Kidney (tissue), 14 donors: ENCODE measurements around the gene FIGLA. TPM values are rescaled to one million over a fixed set of nuclear protein-coding genes. Genes with fewer than 3 reads are reported as not detected.

Source experiments
- DNase-seq, 5 donors: peaks; one replicate each; pipeline ENCODE4 v3.0.0-alpha.2; 2013 to 2020
- FAIRE-seq: peaks from 2 replicates; lab custom pipeline; 2012; peaks lifted over from hg19 to GRCh38; lab: Jason Lieb, UNC
- H3K27ac ChIP-seq, 2 donors: one replicate each; pipeline ENCODE4 v1.7.0; 2013; ENCODE audit warnings: low read depth in 2 of 2, low read length in 2 of 2, inconsistent platforms in 1 of 2
- H3K27me3 ChIP-seq: one replicate; pipeline ENCODE4 v1.7.1; 2013; ENCODE audit warnings: low read length, inconsistent platforms; ENCODE audit not compliant: control insufficient read depth, insufficient read depth
- H3K36me3 ChIP-seq, 3 donors: one replicate each; pipeline versions ENCODE4 v1.7.0 to v1.7.1; 2013; ENCODE audit warnings: low read length in 3 of 3, control low read depth in 1 of 3, inconsistent platforms in 1 of 3; ENCODE audit not compliant: insufficient read depth in 3 of 3, control insufficient read depth in 2 of 3
- H3K4me1 ChIP-seq, 3 donors: one replicate each; pipeline versions ENCODE4 v1.7.0 to v1.7.1; 2013; ENCODE audit warnings: low read length in 3 of 3, inconsistent platforms in 1 of 3, low read depth in 1 of 3; ENCODE audit not compliant: control insufficient read depth in 2 of 3, insufficient read depth in 2 of 3
- H3K4me3 ChIP-seq, 3 donors: one replicate each; pipeline versions ENCODE4 v1.7.0 to v1.8.1; 2013; ENCODE audit warnings: low read length in 3 of 3, control low read depth in 1 of 3, inconsistent platforms in 1 of 3
- H3K9ac ChIP-seq, 3 donors: one replicate each; pipeline versions ENCODE4 v1.7.0 to v1.7.1; 2013; ENCODE audit warnings: low read length in 3 of 3, control low read depth in 1 of 3, inconsistent platforms in 1 of 3
- H3K9me3 ChIP-seq, 3 donors: one replicate each; pipeline versions ENCODE4 v1.7.0 to v1.7.1; 2013; ENCODE audit warnings: low read length in 3 of 3, control low read depth in 1 of 3, inconsistent platforms in 1 of 3; ENCODE audit not compliant: control insufficient read depth in 2 of 3, insufficient read depth in 1 of 3
- intact Hi-C: fragments of 100-400 bp; cut with DNase I; formaldehyde crosslinking; loops from one replicate; pipeline ENCODE4 v1.11.1; 2022
- polyA plus RNA-seq: library from polyadenylated mRNA; stranded (reverse); fragments of 350-450 nt; fragmentation: Illumina TruSeq; extraction: RNeasy Lipid Tissue Mini Kit (QIAGEN cat#74804); gene quantifications from one replicate; pipeline ENCODE4 v1.2.3, GENCODE V29; 2014; ENCODE audit warnings: low read depth, low replicate concordance; ENCODE audit not compliant: insufficient read depth
- total RNA-seq: library from RNA; stranded (reverse); fragmentation: NEBNext Ultra II Directional; extraction: Animal tissue kit (Norgen Biotek cat#: 25700); gene quantifications from one replicate; pipeline ENCODE4 v1.2.1, GENCODE V29; 2021
- TF ChIP-seq, protein P1 (sequence below): IDR thresholded peaks from 3 replicates; pipeline ENCODE4 v1.5.1; 2012; ENCODE audit warnings: mild to moderate bottlenecking, moderate library complexity, borderline replicate concordance; ENCODE audit not compliant: insufficient read depth; ENCODE audit errors: extremely low read depth
- donor health status: control.
- donor health status: control.
- donor health status: control.
- donor health status: control.
- donor health status: control.
- donor health status: DM: yes; HTN: yes; CAD: no.
- donor health status: Normal renal cell carcinoma (clear cell type).

FIGLA gene
- total and polyA plus RNA-seq, 2 donors from 2014 or later: not detected

DNA sequence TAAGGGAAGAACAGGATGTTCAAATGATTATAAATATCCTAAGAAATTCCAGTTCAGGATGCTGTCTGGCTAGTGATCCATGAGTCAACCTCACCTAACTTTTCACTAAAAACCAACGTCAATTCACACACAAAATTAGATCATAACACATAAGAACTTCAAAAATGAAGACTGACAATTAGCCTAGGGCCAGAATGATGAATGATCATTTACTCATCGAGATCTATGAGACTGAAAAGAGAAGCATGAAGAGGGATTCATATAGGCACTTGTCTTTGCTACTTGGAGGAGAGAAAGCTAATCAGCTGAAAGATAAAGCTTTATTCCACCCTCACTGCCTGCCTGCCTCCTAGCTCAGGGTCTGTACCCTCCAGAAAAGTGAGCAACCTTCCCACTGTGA lies 52.3 kb downstream of the FIGLA start:
- Histone ChIP-seq H3K4me3 (no peak overlapping the region), H3K4me1 (no peaks in the 10 kb centered on the region), H3K36me3 (no peaks in the 10 kb centered on the region), H3K9ac (no peak overlapping the region), H3K27me3 (no peaks in the 10 kb centered on the region), H3K27ac (no peak overlapping the region), H3K9me3 (no peaks in the 10 kb centered on the region)
- FAIRE-seq (no peak), DNase-seq (no peak)
- TF ChIP-seq, protein P1, sequence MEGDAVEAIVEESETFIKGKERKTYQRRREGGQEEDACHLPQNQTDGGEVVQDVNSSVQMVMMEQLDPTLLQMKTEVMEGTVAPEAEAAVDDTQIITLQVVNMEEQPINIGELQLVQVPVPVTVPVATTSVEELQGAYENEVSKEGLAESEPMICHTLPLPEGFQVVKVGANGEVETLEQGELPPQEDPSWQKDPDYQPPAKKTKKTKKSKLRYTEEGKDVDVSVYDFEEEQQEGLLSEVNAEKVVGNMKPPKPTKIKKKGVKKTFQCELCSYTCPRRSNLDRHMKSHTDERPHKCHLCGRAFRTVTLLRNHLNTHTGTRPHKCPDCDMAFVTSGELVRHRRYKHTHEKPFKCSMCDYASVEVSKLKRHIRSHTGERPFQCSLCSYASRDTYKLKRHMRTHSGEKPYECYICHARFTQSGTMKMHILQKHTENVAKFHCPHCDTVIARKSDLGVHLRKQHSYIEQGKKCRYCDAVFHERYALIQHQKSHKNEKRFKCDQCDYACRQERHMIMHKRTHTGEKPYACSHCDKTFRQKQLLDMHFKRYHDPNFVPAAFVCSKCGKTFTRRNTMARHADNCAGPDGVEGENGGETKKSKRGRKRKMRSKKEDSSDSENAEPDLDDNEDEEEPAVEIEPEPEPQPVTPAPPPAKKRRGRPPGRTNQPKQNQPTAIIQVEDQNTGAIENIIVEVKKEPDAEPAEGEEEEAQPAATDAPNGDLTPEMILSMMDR: no peak
- intact Hi-C loops: no loop called here

GRCh38 chr2:70735071-70735470 lies 55.4 kb downstream of the FIGLA start:
- intact Hi-C loops: no loop called here
- Histone ChIP-seq H3K36me3 (no peaks in the 10 kb centered on the region), H3K4me1 (no peaks in the 10 kb centered on the region), H3K27ac (no peak overlapping the region), H3K27me3 (no peaks in the 10 kb centered on the region), H3K4me3 (no peak overlapping the region), H3K9ac (no peak overlapping the region), H3K9me3 (no peaks in the 10 kb centered on the region)
- FAIRE-seq (no peak), DNase-seq (no peak)
- TF ChIP-seq, protein P1: no peak

- no peak overlapping the region for H3K27ac ChIP-seq
- H3K4me1 ChIP-seq: no peaks in the 10 kb centered on the region
- H3K9ac ChIP-seq: no peak overlapping the region
- no peak for DNase-seq
- H3K4me3 ChIP-seq: no peak overlapping the region
- H3K36me3 ChIP-seq: no peaks in the 10 kb centered on the region
- no peaks in the 10 kb centered on the region for H3K27me3 ChIP-seq
- TF ChIP-seq, protein P1: no peak
- intact Hi-C loops: no loop called here
- no peaks in the 10 kb centered on the region for H3K9me3 ChIP-seq
- FAIRE-seq: no peak
Observed at GRCh38 chr2:70733646-70734180, 56.7 kb downstream of the FIGLA start.
